Upper lobe of left lung (tissue), 6 donors: Measurements from ENCODE around the gene SH3PXD2A. TPM values are rescaled to one million over a fixed set of nuclear protein-coding genes. Genes with fewer than 3 reads are reported as not detected.

Experiments
- ATAC-seq, 2 donors: fragments of 200-7000 bp; cut with Tn5 transposase; one replicate each; pipeline ENCODE4 v1.9.1; 2022; ENCODE audit warnings: mild to moderate bottlenecking in 2 of 2, moderate library complexity in 2 of 2; ENCODE audit not compliant: low FRiP score in 2 of 2
- DNase-seq, 2 donors: peaks; one replicate each; pipeline ENCODE4 v3.0.0-alpha.2; 2019 to 2020
- H3K27ac ChIP-seq, 4 donors: fragments of 200-600 bp; sonication (generic); one replicate each; pipeline ENCODE4 v1.5.1; 2016 to 2019
- H3K27me3 ChIP-seq, 4 donors: fragments of 200-600 bp; sonication (generic); one replicate each; pipeline ENCODE4 v1.5.1; 2017 to 2019
- H3K36me3 ChIP-seq, 4 donors: fragments of 200-600 bp; sonication (generic); one replicate each; pipeline ENCODE4 v1.5.1; 2016 to 2019
- H3K4me1 ChIP-seq, 4 donors: fragments of 200-600 bp; sonication (generic); one replicate each; pipeline ENCODE4 v1.5.1; 2018 to 2019
- H3K4me3 ChIP-seq, 4 donors: fragments of 200-600 bp; sonication (generic); one replicate each; pipeline ENCODE4 v1.5.1; 2017 to 2019; ENCODE audit warnings: mild to moderate bottlenecking in 2 of 4, moderate library complexity in 1 of 4
- H3K9me3 ChIP-seq, 4 donors: fragments of 200-600 bp; sonication (generic); one replicate each; pipeline ENCODE4 v1.5.1; 2018 to 2019
- CTCF ChIP-seq, 6 experiments: fragments of 450-650 bp in 4 of 6; fragments of 200-600 bp in 2 of 6; sonication (generic) in 2 of 6; IDR thresholded peaks; one replicate each; pipeline ENCODE4 v1.5.1; 2016 to 2019; ENCODE audit warnings: antibody characterized with exemption in 6 of 6
- EP300 ChIP-seq, 4 donors: sonication (generic); formaldehyde crosslinking; IDR thresholded peaks; one replicate each; pipeline ENCODE4 v1.5.1; 2017; ENCODE audit warnings: antibody characterized with exemption in 4 of 4, control low read depth in 2 of 4
- POLR2A ChIP-seq, 4 donors: fragments of 450-650 bp; IDR thresholded peaks; one replicate each; pipeline ENCODE4 v1.5.1; 2016 to 2017; ENCODE audit warnings: antibody characterized with exemption in 4 of 4, mild to moderate bottlenecking in 2 of 4
- POLR2AphosphoS5 ChIP-seq, 2 donors: sonication (generic); formaldehyde crosslinking; IDR thresholded peaks; one replicate each; pipeline ENCODE4 v1.5.1; 2017; ENCODE audit warnings: antibody characterized with exemption in 2 of 2
- WGBS, 2 donors: methylation state at CpG; one replicate each; pipeline ENCODE4 v1.1.5; 2017 to 2018; 5-methylcytosine and 5-hydroxymethylcytosine counted together
- total RNA-seq, 6 donors: library from RNA; depleted of rRNA in 4 of 6; stranded (reverse); fragments of >200 nt in 4 of 6; gene quantifications; one replicate each; pipeline versions ENCODE4 v1.1.0 to v1.2.1, GENCODE V29; 2016 to 2021
- donor health status: DM: no; HTN: no; CAD: no; lungs with moderate emphysema.
- donor health status: DM: no; HTN: yes; CAD: no; lungs with severe emphysema.

The SH3PXD2A gene
- total RNA-seq, 6 donors from 2014 or later: 19.6 to 42.2 (median 30.8) TPM

GRCh38 chr10:103578782-103579382 lies 276.5 kb downstream of the SH3PXD2A start:
- no peak for DNase-seq
- ATAC-seq: no peak
- no peaks in the 10 kb centered on the region for H3K36me3 ChIP-seq
- no peaks in the 10 kb centered on the region for H3K27me3 ChIP-seq
- peaks cover 0 to under 1% (median 0%) of the 10 kb centered on the region in 4 donors for H3K4me1 ChIP-seq
- 49 to 82% methylated on average over 10 to 15 of the region's 15 CpGs for WGBS, 2 donors
- no peaks in the 10 kb centered on the region for H3K9me3 ChIP-seq
- no peak overlapping the region for H3K27ac ChIP-seq
- TF ChIP-seq POLR2A (IDR thresholded peaks at IDR 0.05) (no peak), POLR2AphosphoS5 (IDR thresholded peaks at IDR 0.05) (no peak), EP300 (IDR thresholded peaks at IDR 0.05) (no peak), CTCF (IDR thresholded peaks at IDR 0.05) (no peak)
- no peak overlapping the region for H3K4me3 ChIP-seq

GRCh38 chr10:103576862-103577261 lies 278.5 kb downstream of the SH3PXD2A start:
- Histone ChIP-seq H3K36me3 (no peaks in the 10 kb centered on the region), H3K27ac (no peak overlapping the region), H3K4me1 (no peaks in the 10 kb centered on the region), H3K9me3 (no peaks in the 10 kb centered on the region), H3K27me3 (no peaks in the 10 kb centered on the region), H3K4me3 (no peak overlapping the region)
- 21 to 23% methylated on average over 1 to 2 of the region's 2 CpGs for WGBS, 2 donors
- no peak for TF ChIP-seq POLR2A (IDR thresholded peaks at IDR 0.05)
- TF ChIP-seq EP300 (IDR thresholded peaks at IDR 0.05): no peak
- TF ChIP-seq CTCF (IDR thresholded peaks at IDR 0.05): no peak
- TF ChIP-seq POLR2AphosphoS5 (IDR thresholded peaks at IDR 0.05): no peak
- ATAC-seq: no peak
- no peak for DNase-seq

DNA sequence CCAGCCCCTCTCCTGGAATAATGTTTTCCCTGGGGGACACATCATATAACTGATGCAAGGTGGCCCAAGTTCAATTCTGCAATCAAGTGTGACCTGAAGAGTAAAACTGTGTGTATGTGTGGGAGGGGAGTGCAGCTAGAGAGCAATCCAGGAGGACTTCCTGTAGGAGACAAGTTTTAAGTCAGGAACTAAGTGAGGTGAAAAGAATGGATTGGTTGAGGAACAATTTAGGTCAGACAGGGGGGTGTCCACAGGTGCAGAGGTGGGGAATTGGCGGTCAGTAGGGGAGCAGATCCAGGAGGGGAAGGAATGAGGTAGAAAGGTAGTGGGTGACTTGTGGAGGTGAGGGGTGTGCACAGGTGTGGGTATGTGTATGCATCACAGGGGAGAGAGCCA lies 279.3 kb downstream of the SH3PXD2A start:
- no peak for TF ChIP-seq POLR2A (IDR thresholded peaks at IDR 0.05)
- no peak for TF ChIP-seq EP300 (IDR thresholded peaks at IDR 0.05)
- no peak for TF ChIP-seq CTCF (IDR thresholded peaks at IDR 0.05)
- TF ChIP-seq POLR2AphosphoS5 (IDR thresholded peaks at IDR 0.05): no peak
- no peak overlapping the region for H3K4me3 ChIP-seq
- 95 to 100% methylated on average over 1 of the region's 1 CpG for WGBS, 2 donors
- no peaks in the 10 kb centered on the region for H3K36me3 ChIP-seq
- no peak overlapping the region for H3K27ac ChIP-seq
- no peaks in the 10 kb centered on the region for H3K9me3 ChIP-seq
- no peaks in the 10 kb centered on the region for H3K4me1 ChIP-seq
- ATAC-seq (no peak), DNase-seq (no peak)
- no peaks in the 10 kb centered on the region for H3K27me3 ChIP-seq

DNA sequence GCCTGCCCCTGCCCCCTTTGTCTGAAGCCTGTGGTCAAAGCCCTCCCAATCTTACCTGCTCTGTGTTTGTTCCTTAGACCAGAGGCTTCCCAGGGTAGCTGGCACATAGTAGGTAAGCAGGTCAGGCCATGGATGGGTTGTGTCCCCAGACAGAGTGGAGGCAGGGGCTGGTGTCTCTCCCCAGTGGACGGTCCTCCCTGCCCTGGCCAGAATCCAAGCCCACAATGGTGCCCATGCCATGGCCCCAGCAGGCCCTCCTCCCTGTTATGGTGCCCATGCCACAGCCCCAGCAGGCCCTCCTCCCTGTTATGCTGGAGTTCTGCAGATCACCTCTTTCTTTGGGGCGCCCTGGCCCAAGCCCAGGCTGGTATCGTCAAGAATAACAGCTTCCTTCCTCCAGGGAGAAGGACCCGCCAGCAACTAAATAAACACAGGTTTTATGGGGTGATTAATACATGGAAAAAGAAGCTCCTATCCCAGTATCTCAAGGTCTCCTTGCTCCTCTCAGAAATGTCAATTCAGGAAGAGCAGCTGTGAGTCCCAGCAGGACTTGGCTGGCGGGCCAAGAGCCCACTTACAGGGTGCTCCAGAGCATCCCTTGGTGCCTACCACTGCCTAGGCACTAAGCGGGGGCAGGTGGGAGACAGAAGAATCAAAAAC lies 279.8 kb downstream of the SH3PXD2A start:
- 63 to 74% methylated on average over 5 to 6 of the region's 6 CpGs for WGBS, 2 donors

More for the DNA sequence above, 279.8 kb downstream of the SH3PXD2A start:
- Histone ChIP-seq H3K4me3 (no peak overlapping the region), H3K27me3 (no peaks in the 10 kb centered on the region), H3K9me3 (no peaks in the 10 kb centered on the region), H3K27ac (no peak overlapping the region), H3K4me1 (no peaks in the 10 kb centered on the region), H3K36me3 (no peaks in the 10 kb centered on the region)
- DNase-seq (no peak), ATAC-seq (no peak)
- TF ChIP-seq POLR2AphosphoS5 (IDR thresholded peaks at IDR 0.05) (no peak), CTCF (IDR thresholded peaks at IDR 0.05) (no peak), EP300 (IDR thresholded peaks at IDR 0.05) (no peak), POLR2A (IDR thresholded peaks at IDR 0.05) (no peak)
